UCSD-AML1 (cell line): ENCODE results near the gene MEOX1.

ENCODE experiments used
- DNase-seq: peaks from one replicate; lab custom pipeline; 2025; ENCODE audit not compliant: unreplicated experiment; lab: John Stamatoyannopoulos, UW

Gene MEOX1

GRCh38 chr17:43595466-43595865 is 66.3 kb downstream of the MEOX1 start:
- no peak for DNase-seq

GRCh38 chr17:43591779-43592562 is 69.8 kb downstream of the MEOX1 start:
- no peak for DNase-seq

GRCh38 chr17:43591001-43591400 is 70.7 kb downstream of the MEOX1 start:
- DNase-seq, result no peak
